Peyer's patch (tissue), 4 donors: ENCODE results near the gene ZNF483. TPM values are rescaled to one million over a fixed set of nuclear protein-coding genes. Genes with fewer than 3 reads are reported as not detected.
"Not testable (repeated sequence)": the region's sequence is repeated elsewhere in the genome, so short reads cannot be mapped to it uniquely, and the experiment has no call there.

ENCODE experiments used
- DNase-seq, 3 donors: peaks; one replicate each; pipeline ENCODE4 v3.0.0-alpha.2; 2017 to 2019
- H3K27ac ChIP-seq, 4 donors: fragments of 200-600 bp; sonication (generic); one replicate each; pipeline ENCODE4 v1.5.1; 2016 to 2019
- H3K27me3 ChIP-seq, 2 donors: fragments of 200-600 bp; sonication (generic); one replicate each; pipeline ENCODE4 v1.5.1; 2019
- H3K36me3 ChIP-seq, 3 donors: fragments of 200-600 bp; sonication (generic); one replicate each; pipeline ENCODE4 v1.5.1; 2016 to 2019
- H3K4me1 ChIP-seq, 4 donors: fragments of 200-600 bp; sonication (generic); one replicate each; pipeline ENCODE4 v1.5.1; 2016 to 2019
- H3K4me3 ChIP-seq, 4 donors: fragments of 200-600 bp; sonication (generic); 1 replicate in 3 of 4; 2 replicates in 1 of 4; pipeline ENCODE4 v1.5.1; 2016 to 2019; ENCODE audit warnings: mild to moderate bottlenecking in 1 of 4
- H3K9me3 ChIP-seq, 4 donors: fragments of 200-600 bp; sonication (generic); one replicate each; pipeline ENCODE4 v1.5.1; 2016 to 2019; ENCODE audit warnings: mild to moderate bottlenecking in 1 of 4
- CTCF ChIP-seq, 6 experiments: fragments of 450-650 bp in 4 of 6; fragments of 200-600 bp in 2 of 6; sonication (generic) in 1 of 6; IDR thresholded peaks; one replicate each; pipeline ENCODE4 v1.5.1; 2017 to 2019; ENCODE audit warnings: antibody characterized with exemption in 6 of 6, mild to moderate bottlenecking in 3 of 6, moderate library complexity in 1 of 6
- POLR2A ChIP-seq, 2 donors: fragments of 450-650 bp; IDR thresholded peaks; one replicate each; pipeline ENCODE4 v1.5.1; 2017; ENCODE audit warnings: antibody characterized with exemption in 2 of 2, mild to moderate bottlenecking in 2 of 2, moderate library complexity in 2 of 2
- total RNA-seq, 4 donors: library from RNA; depleted of rRNA; stranded (reverse); fragments of >200 nt; gene quantifications; one replicate each; pipeline ENCODE4 v1.1.0, GENCODE V29; 2016

The ZNF483 gene
- total RNA-seq, 4 donors from 2014 or later = 1.6 to 5.8 (median 2.7) TPM

- DNase-seq = peak in 2 of 3 donors; percentile 71 to 76
- TF ChIP-seq POLR2A (IDR thresholded peaks at IDR 0.05) = no peak
- TF ChIP-seq CTCF (IDR thresholded peaks at IDR 0.05) = no peak
- Histone ChIP-seq H3K27ac (peak overlapping the region in 2 of 4 donors; percentile 54 to 67), H3K27me3 (no peaks in the 10 kb centered on the region), H3K4me1 (no peaks in the 10 kb centered on the region), H3K4me3 (no peak overlapping the region), H3K9me3 (peaks cover 0 to 13% (median 0%) of the 10 kb centered on the region in 4 donors), H3K36me3 (peaks cover 0 to 16% (median 0%) of the 10 kb centered on the region in 3 donors)
Observed at GRCh38 chr9:111559000-111559610, 34.1 kb downstream of the ZNF483 start.

- Histone ChIP-seq H3K27me3 (no peaks in the 10 kb centered on the region), H3K27ac (no peak overlapping the region), H3K36me3 (peaks cover 0 to 37% (median 0%) of the 10 kb centered on the region in 3 donors), H3K4me1 (no peaks in the 10 kb centered on the region), H3K4me3 (no peak overlapping the region), H3K9me3 (peaks cover 0 to 13% (median 0%) of the 10 kb centered on the region in 4 donors)
- DNase-seq = no peak
- TF ChIP-seq CTCF (IDR thresholded peaks at IDR 0.05) (peak in 1 of 6 experiments; percentile 6), POLR2A (IDR thresholded peaks at IDR 0.05) (peak; percentile 53)
Observed at GRCh38 chr9:111561165-111561719, 36.3 kb downstream of the ZNF483 start.

DNA sequence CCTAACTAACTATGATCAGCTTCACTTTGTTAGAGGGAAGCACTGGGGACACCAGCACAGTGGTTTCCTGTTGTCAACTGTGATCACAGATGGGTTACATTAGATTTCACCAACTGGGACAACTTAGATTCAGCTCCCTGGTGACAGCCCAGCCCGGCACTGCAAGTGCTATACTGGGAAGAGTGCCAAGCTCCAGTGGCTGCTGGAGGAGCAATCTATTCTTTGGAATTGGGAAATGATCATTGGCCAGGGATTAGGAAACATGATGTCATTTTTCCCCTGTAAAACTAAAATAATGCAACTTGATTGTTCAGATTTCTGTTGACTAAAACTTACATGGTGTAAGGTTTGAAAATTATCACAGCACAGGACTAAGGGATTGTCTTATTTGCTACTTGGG, 41.3 kb downstream of the ZNF483 start:
- TF ChIP-seq CTCF (IDR thresholded peaks at IDR 0.05) (no peak), POLR2A (IDR thresholded peaks at IDR 0.05) (no peak)
- no peak overlapping the region for H3K27ac ChIP-seq
- H3K36me3 ChIP-seq = peaks cover 0 to 87% (median 0%) of the 10 kb centered on the region in 3 donors
- no peak overlapping the region for H3K4me3 ChIP-seq
- H3K27me3 ChIP-seq = no peaks in the 10 kb centered on the region
- H3K9me3 ChIP-seq = peaks cover 0 to 7% (median 0%) of the 10 kb centered on the region in 4 donors
- H3K4me1 ChIP-seq = no peaks in the 10 kb centered on the region
- no peak for DNase-seq

GRCh38 chr9:111568127-111568526, 43.1 kb downstream of the ZNF483 start:
- peaks cover 0 to 99% (median 0%) of the 10 kb centered on the region in 3 donors for H3K36me3 ChIP-seq
- not testable (repeated sequence) for H3K4me1 ChIP-seq, H3K4me3 ChIP-seq, H3K27me3 ChIP-seq, DNase-seq, H3K27ac ChIP-seq, H3K9me3 ChIP-seq

- Histone ChIP-seq H3K4me1 (no peaks in the 10 kb centered on the region), H3K36me3 (peaks cover 0 to 99% (median 2%) of the 10 kb centered on the region in 3 donors), H3K4me3 (no peak overlapping the region), H3K27me3 (no peaks in the 10 kb centered on the region), H3K9me3 (peaks cover 0 to 7% (median 0%) of the 10 kb centered on the region in 4 donors), H3K27ac (no peak overlapping the region)
- no peak for TF ChIP-seq POLR2A (IDR thresholded peaks at IDR 0.05)
- TF ChIP-seq CTCF (IDR thresholded peaks at IDR 0.05) = no peak
- DNase-seq = no peak
Observed at GRCh38 chr9:111572950-111573604, 48.1 kb downstream of the ZNF483 start.

DNA sequence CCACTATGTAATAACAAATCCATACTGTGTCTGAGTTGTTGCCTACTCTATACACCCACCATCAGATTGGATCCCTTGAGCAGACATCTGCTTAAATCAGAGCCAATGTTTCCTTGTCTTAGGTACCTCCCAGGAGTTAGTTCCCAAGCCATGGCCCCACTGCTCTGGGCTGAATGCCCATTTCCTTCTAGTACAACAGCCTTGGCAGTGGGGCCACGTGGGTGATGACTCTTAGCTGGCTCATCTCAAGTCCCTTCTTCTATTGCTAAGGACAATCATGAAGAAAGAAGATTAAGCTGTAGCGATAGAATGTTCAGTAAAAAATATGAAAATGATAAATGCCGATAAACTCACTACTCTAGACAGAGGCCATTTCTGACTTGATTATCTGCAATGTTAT, 57.9 kb downstream of the ZNF483 start:
- Histone ChIP-seq H3K27me3 (no peaks in the 10 kb centered on the region), H3K9me3 (no peaks in the 10 kb centered on the region), H3K4me3 (no peak overlapping the region), H3K36me3 (peaks cover 0 to 94% (median 0%) of the 10 kb centered on the region in 3 donors), H3K4me1 (no peaks in the 10 kb centered on the region), H3K27ac (no peak overlapping the region)
- TF ChIP-seq POLR2A (IDR thresholded peaks at IDR 0.05) = no peak
- no peak for TF ChIP-seq CTCF (IDR thresholded peaks at IDR 0.05)
- DNase-seq = no peak
